ENCODE data around the gene ABCC2.

Gene ABCC2

GRCh38 chr10:99775850-99776249 lies 6.6 kb upstream of the ABCC2 start:
- DNase-seq, result no peak

GRCh38 chr10:99777918-99778714 lies 4.3 kb upstream of the ABCC2 start:
- no peak for DNase-seq

GRCh38 chr10:99779335-99779734 lies 3.1 kb upstream of the ABCC2 start:
- no peak for DNase-seq

- DNase-seq, result no peak
Observed at GRCh38 chr10:99781734-99782429, 558 bp upstream of the ABCC2 start.

- no peak for DNase-seq
Observed at GRCh38 chr10:99784016-99784726, 1.7 kb downstream of the ABCC2 start.

- no peak for DNase-seq
Observed at GRCh38 chr10:99784727-99785441, 2.4 kb downstream of the ABCC2 start.

GRCh38 chr10:99785646-99786045 lies 3.2 kb downstream of the ABCC2 start:
- no peak for DNase-seq

GRCh38 chr10:99787311-99787710 lies 4.9 kb downstream of the ABCC2 start:
- no peak for DNase-seq

GRCh38 chr10:99787782-99788445 lies 5.5 kb downstream of the ABCC2 start:
- DNase-seq, result no peak

- DNase-seq, result no peak
Observed at GRCh38 chr10:99788598-99789256, 6.3 kb downstream of the ABCC2 start.

GRCh38 chr10:99791831-99792230 lies 9.4 kb downstream of the ABCC2 start:
- no peak for DNase-seq

- no peak for DNase-seq
Observed at GRCh38 chr10:99793819-99794218, 11.4 kb downstream of the ABCC2 start.

- no peak for DNase-seq
Observed at GRCh38 chr10:99796928-99797327, 14.5 kb downstream of the ABCC2 start.

- no peak for DNase-seq
Observed at GRCh38 chr10:99798031-99798430, 15.6 kb downstream of the ABCC2 start.

GRCh38 chr10:99798920-99799319 lies 16.5 kb downstream of the ABCC2 start:
- DNase-seq, result no peak

GRCh38 chr10:99799613-99800012 lies 17.2 kb downstream of the ABCC2 start:
- DNase-seq, result no peak

GRCh38 chr10:99804471-99804870 lies 22.0 kb downstream of the ABCC2 start:
- DNase-seq, result no peak

GRCh38 chr10:99805190-99805589 lies 22.8 kb downstream of the ABCC2 start:
- no peak for DNase-seq

- DNase-seq, result no peak
Observed at GRCh38 chr10:99806091-99806490, 23.7 kb downstream of the ABCC2 start.

- DNase-seq, result no peak
Observed at GRCh38 chr10:99807786-99808185, 25.3 kb downstream of the ABCC2 start.

GRCh38 chr10:99808270-99808669 lies 25.8 kb downstream of the ABCC2 start:
- DNase-seq, result no peak

- DNase-seq, result no peak
Observed at GRCh38 chr10:99809481-99809880, 27.0 kb downstream of the ABCC2 start.

Measured in activated CD4-positive, alpha-beta T cell treated with anti-CD3 and anti-CD28 coated beads for 4 hours (primary cell).